CD4-positive, CD25-positive, alpha-beta regulatory T cell (primary cell): Measurements from ENCODE around the gene PIH1D2. TPM values are rescaled to one million over a fixed set of nuclear protein-coding genes. Genes with fewer than 3 reads are reported as not detected.

ENCODE experiments used
- ATAC-seq, 2 donors: fragments of 150-1000 bp; cut with Tn5 transposase; one replicate each; pipeline ENCODE4 v1.10.0; 2021; ENCODE audit warnings: low read depth in 2 of 2, moderate number of reproducible peaks in 2 of 2, moderate library complexity in 1 of 2
- DNase-seq, 3 donors: peaks; one replicate each; pipeline versions ENCODE4 v3.0.0 to v3.0.0-alpha.2; 2012 to 2022; ENCODE audit warnings: mixed read lengths in 1 of 3
- H3K27ac ChIP-seq: one replicate; pipeline ENCODE4 v1.7.0; 2013; ENCODE audit warnings: mild to moderate bottlenecking, low read length; ENCODE audit not compliant: insufficient read depth, poor library complexity, severe bottlenecking
- H3K27me3 ChIP-seq: one replicate; pipeline ENCODE4 v1.7.0; 2013; ENCODE audit warnings: low read length; ENCODE audit not compliant: control insufficient read depth, insufficient read depth
- H3K36me3 ChIP-seq: one replicate; pipeline ENCODE4 v1.7.0; 2013; ENCODE audit warnings: mild to moderate bottlenecking, low read length, moderate library complexity; ENCODE audit not compliant: control insufficient read depth, insufficient read depth
- H3K4me1 ChIP-seq: 2 replicates; pipeline ENCODE4 v1.7.0; 2013; ENCODE audit warnings: mild to moderate bottlenecking, low read length; ENCODE audit not compliant: insufficient read depth, control insufficient read depth, poor library complexity, severe bottlenecking
- H3K4me3 ChIP-seq: one replicate; pipeline ENCODE4 v1.7.0; 2013; ENCODE audit warnings: low read depth, mild to moderate bottlenecking, low read length, moderate library complexity
- H3K9me3 ChIP-seq, 2 experiments: 1 replicate in 1 of 2; 2 replicates in 1 of 2; pipeline ENCODE4 v1.7.0; 2013; ENCODE audit warnings: low read length in 2 of 2, mild to moderate bottlenecking in 1 of 2, moderate library complexity in 1 of 2; ENCODE audit not compliant: control insufficient read depth in 2 of 2
- H3K27ac Mint-ChIP-seq, 3 donors: one replicate each; pipeline ENCODE4 v1.8.0; 2020 to 2022; ENCODE audit warnings: mild to moderate bottlenecking in 3 of 3, mixed read lengths in 3 of 3, moderate library complexity in 2 of 3
- H3K27me3 Mint-ChIP-seq: one replicate; pipeline ENCODE4 v1.8.0; 2022; ENCODE audit warnings: mild to moderate bottlenecking, mixed read lengths
- H3K36me3 Mint-ChIP-seq: one replicate; pipeline ENCODE4 v1.8.0; 2020; ENCODE audit warnings: mixed read lengths
- H3K4me1 Mint-ChIP-seq, 4 donors: one replicate each; pipeline ENCODE4 v1.8.0; 2020 to 2022; ENCODE audit warnings: mixed read lengths in 4 of 4, mild to moderate bottlenecking in 1 of 4
- H3K4me3 Mint-ChIP-seq, 4 donors: one replicate each; pipeline ENCODE4 v1.8.0; 2020 to 2022; ENCODE audit warnings: mild to moderate bottlenecking in 4 of 4, mixed read lengths in 4 of 4, moderate library complexity in 3 of 4
- H3K9me3 Mint-ChIP-seq, 7 donors: one replicate each; pipeline ENCODE4 v1.8.0; 2020 to 2022; ENCODE audit warnings: mixed read lengths in 7 of 7, mild to moderate bottlenecking in 3 of 7, moderate library complexity in 2 of 7
- polyA plus RNA-seq, 4 donors: library from polyadenylated mRNA; unstranded; fragments of 300-500 nt; fragmentation: Illumina TruSeq; gene quantifications; one replicate each; pipeline ENCODE4 v1.2.3, GENCODE V29; 2021
- total RNA-seq: library from RNA; stranded (reverse); gene quantifications from one replicate; pipeline ENCODE4 v1.2.3, GENCODE V29; 2022

The PIH1D2 gene
- total and polyA plus RNA-seq, 5 donors from 2014 or later: 0.47 TPM; not detected in 4

DNA sequence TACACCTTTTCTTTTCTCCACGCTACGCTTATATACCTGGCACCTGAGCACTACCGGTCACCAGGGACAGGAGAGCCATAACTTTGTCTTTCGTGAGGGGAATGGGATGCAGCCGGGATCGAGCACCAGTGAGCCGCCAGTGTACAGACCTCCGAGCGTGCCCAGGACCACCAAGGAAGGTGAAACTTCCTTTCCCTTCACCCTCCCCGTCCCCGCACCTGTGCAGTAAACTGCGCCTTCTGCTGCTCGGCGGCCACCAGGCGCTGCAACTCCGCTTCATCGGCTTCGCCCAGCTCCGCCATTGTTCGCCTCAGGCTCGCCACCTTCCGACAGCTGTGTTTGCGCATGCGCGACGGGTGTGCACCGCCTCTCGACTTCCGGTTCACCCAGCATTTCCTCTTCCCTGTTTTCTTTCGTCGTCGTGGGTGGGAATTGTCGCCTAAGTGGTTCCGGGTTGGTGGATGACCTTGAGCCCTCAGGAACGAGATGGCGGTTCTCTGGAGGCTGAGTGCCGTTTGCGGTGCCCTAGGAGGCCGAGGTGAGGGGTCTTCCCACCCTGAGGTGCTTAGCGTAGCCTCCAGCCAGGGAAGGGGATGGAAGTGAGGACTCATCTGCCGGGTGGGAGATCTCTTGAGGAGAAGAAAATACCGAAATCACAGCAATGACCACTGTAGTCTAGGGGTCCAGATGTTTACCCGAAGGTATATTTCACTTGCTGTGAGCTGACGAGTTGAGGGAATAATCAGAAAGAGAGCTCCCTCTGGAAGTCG lies 12.8 kb upstream of the PIH1D2 start, which contains the start of the genes SDHD and TIMM8B:
Gene SDHD (plus strand): TSS at position 452 of the 770 bp plus-strand sequence. CDS start 35 bp downstream, at position 487.
Gene TIMM8B (minus strand): TSS at position 335 of the 770 bp plus-strand sequence. CDS start 33 bp downstream, at position 302.
- peak; percentile 88 to 90 for ATAC-seq
- Mint-ChIP-seq H3K9me3 (peaks cover 0 to 5% (median 0%) of the 10 kb centered on the region in 7 donors), H3K27me3 (no peaks in the 10 kb centered on the region), H3K4me3 (peak within 1 kb of the TSS; percentile 96 to 99 (median 98)), H3K36me3 (peaks cover 56% of the 10 kb centered on the region), H3K27ac (peak within 1 kb of the TSS; percentile 97 to 99 (median 98)), H3K4me1 (peaks cover 32 to 66% (median 53%) of the 10 kb centered on the region in 4 donors)
- Histone ChIP-seq H3K36me3 (peaks cover 57% of the 10 kb centered on the region), H3K4me3 (peak within 1 kb of the TSS; percentile 99), H3K4me1 (peaks cover 36% of the 10 kb centered on the region), H3K27me3 (no peaks in the 10 kb centered on the region), H3K9me3 (no peaks in the 10 kb centered on the region), H3K27ac (peak within 1 kb of the TSS; percentile 80)
- DNase-seq: peak; percentile 96 to 97 (median 97)

DNA sequence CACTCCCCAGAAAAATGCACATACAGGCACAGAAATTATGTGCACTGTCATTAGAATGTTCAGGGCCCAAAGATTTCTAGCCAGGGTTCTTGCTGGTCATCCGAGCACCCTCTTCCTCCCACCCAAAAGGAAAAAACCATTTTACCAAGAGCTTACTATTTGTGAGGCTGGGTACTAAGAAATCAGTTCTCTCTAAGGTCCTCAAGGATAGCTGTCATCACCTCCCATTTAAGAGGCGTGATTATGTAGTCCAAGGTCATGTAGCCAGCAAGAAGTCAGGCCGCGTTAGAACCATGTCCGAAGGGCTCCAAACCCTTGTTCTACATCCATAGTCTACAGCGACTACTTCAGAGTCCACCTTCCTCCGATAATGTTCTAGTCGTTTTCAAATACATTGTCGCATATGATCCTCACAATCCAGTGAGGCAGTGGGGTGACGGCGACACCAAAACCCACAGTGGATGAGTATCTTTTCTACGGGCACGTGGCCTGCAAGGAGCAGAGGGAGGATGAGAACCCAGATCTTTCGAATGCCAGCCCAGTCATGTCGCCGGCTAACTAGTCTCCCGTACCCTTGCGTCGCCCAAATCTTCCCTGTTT lies 12.1 kb upstream of the PIH1D2 start:
- peaks cover 32 to 61% (median 49%) of the 10 kb centered on the region in 4 donors for H3K4me1 Mint-ChIP-seq

DNA sequence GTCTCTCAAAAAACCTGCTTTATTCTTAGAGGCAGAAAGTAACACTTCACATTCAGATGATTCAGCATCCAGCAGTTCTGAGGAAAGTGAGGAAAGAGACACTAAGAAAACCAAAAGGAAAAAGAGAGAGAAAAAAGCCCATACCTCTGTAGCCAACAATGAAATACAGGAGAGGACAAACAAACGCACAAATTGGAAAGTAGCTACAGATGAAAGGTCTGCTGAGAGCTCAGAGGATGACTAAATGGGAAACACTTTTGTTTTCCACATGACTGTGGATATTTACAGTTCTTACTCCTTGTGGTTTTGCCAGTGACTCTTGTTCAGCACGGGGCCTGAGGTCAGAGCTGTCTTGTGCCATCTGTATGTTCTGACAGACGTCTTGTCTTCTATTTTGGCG lies 8.9 kb upstream of the PIH1D2 start:
- Histone ChIP-seq H3K27me3 (no peaks in the 10 kb centered on the region), H3K4me3 (no peak overlapping the region), H3K27ac (no peak overlapping the region), H3K36me3 (peaks cover 51% of the 10 kb centered on the region), H3K4me1 (peaks cover 22% of the 10 kb centered on the region), H3K9me3 (no peaks in the 10 kb centered on the region)
- Mint-ChIP-seq H3K9me3 (peaks cover 0 to 2% (median 0%) of the 10 kb centered on the region in 7 donors), H3K4me1 (peaks cover 17 to 33% (median 29%) of the 10 kb centered on the region in 4 donors), H3K27me3 (no peaks in the 10 kb centered on the region), H3K36me3 (peaks cover 42% of the 10 kb centered on the region), H3K27ac (peak overlapping the region in 1 of 3 donors; percentile 33), H3K4me3 (peak overlapping the region in 2 of 4 donors; percentile 27 to 72)
- no peak for DNase-seq
- ATAC-seq: no peak

More for the DNA sequence above, 12.1 kb upstream of the PIH1D2 start:
- H3K9me3 ChIP-seq: no peaks in the 10 kb centered on the region
- H3K4me3 ChIP-seq: peak overlapping the region; percentile 99
- H3K4me1 ChIP-seq: peaks cover 36% of the 10 kb centered on the region
- H3K36me3 ChIP-seq: peaks cover 50% of the 10 kb centered on the region
- DNase-seq (peak in 1 of 3 donors; percentile 64), ATAC-seq (peak; percentile 13 to 19)
- Mint-ChIP-seq H3K36me3 (peaks cover 51% of the 10 kb centered on the region), H3K27me3 (no peaks in the 10 kb centered on the region), H3K27ac (peak overlapping the region; percentile 97 to 99 (median 98)), H3K4me3 (peak overlapping the region; percentile 96 to 99 (median 98)), H3K9me3 (peaks cover 0 to 5% (median 0%) of the 10 kb centered on the region in 7 donors)
- peak overlapping the region; percentile 80 for H3K27ac ChIP-seq
- H3K27me3 ChIP-seq: no peaks in the 10 kb centered on the region

GRCh38 chr11:112062923-112063322 lies 10.9 kb downstream of the PIH1D2 start:
- no peaks in the 10 kb centered on the region for H3K9me3 ChIP-seq
- Mint-ChIP-seq H3K9me3 (no peaks in the 10 kb centered on the region), H3K27me3 (peaks cover 4% of the 10 kb centered on the region), H3K36me3 (peaks cover 18% of the 10 kb centered on the region), H3K4me3 (no peak overlapping the region), H3K27ac (peak overlapping the region in 1 of 3 donors; percentile 26), H3K4me1 (peaks cover 0 to 2% (median 0%) of the 10 kb centered on the region in 4 donors)
- ATAC-seq (no peak), DNase-seq (no peak)
- no peak overlapping the region for H3K27ac ChIP-seq
- H3K36me3 ChIP-seq: peaks cover 29% of the 10 kb centered on the region
- H3K27me3 ChIP-seq: no peaks in the 10 kb centered on the region
- H3K4me1 ChIP-seq: no peaks in the 10 kb centered on the region
- H3K4me3 ChIP-seq: no peak overlapping the region

DNA sequence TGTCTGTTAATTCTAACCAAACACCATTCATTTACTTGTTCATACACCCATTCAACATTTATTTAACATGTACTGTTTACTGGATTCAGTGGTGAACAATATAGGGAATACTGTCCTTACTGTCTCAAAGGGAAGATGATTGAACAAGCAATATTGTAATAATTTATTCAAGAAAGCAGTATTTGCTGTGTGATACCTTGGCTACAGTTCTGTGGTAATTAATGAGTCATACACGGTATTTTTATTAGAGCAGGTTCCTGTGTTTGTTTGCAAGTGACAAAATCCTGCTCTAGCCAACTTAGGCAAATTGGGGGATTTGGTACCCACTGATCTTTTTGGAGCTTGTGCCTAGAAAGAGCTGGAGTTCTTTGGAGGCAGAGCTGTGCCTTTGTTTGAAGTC lies 15.7 kb downstream of the PIH1D2 start:
- Mint-ChIP-seq H3K9me3 (no peaks in the 10 kb centered on the region), H3K36me3 (peaks cover 34% of the 10 kb centered on the region), H3K4me1 (peaks cover 4 to 7% (median 5%) of the 10 kb centered on the region in 4 donors), H3K27me3 (no peaks in the 10 kb centered on the region), H3K27ac (no peak overlapping the region), H3K4me3 (no peak overlapping the region)
- DNase-seq (no peak), ATAC-seq (no peak)
- no peak overlapping the region for H3K4me3 ChIP-seq
- H3K36me3 ChIP-seq: peaks cover 35% of the 10 kb centered on the region
- no peaks in the 10 kb centered on the region for H3K4me1 ChIP-seq
- no peaks in the 10 kb centered on the region for H3K9me3 ChIP-seq
- no peak overlapping the region for H3K27ac ChIP-seq
- H3K27me3 ChIP-seq: no peaks in the 10 kb centered on the region

- Histone ChIP-seq H3K27me3 (no peaks in the 10 kb centered on the region), H3K27ac (no peak overlapping the region), H3K36me3 (peaks cover 35% of the 10 kb centered on the region), H3K9me3 (no peaks in the 10 kb centered on the region), H3K4me1 (no peaks in the 10 kb centered on the region), H3K4me3 (no peak overlapping the region)
- Mint-ChIP-seq H3K4me3 (no peak overlapping the region), H3K27ac (peak overlapping the region in 2 of 3 donors; percentile 47 to 69), H3K4me1 (peaks cover 4 to 7% (median 5%) of the 10 kb centered on the region in 4 donors), H3K27me3 (no peaks in the 10 kb centered on the region), H3K36me3 (peaks cover 34% of the 10 kb centered on the region), H3K9me3 (no peaks in the 10 kb centered on the region)
- DNase-seq (peak in 1 of 3 donors; percentile 14), ATAC-seq (no peak)
These were observed 16.6 kb downstream of the PIH1D2 start for GRCh38 chr11:112057170-112057569.

- H3K36me3 Mint-ChIP-seq: peaks cover 55% of the 10 kb centered on the region
These were observed 22.0 kb downstream of the PIH1D2 start for GRCh38 chr11:112051768-112052167.

More at GRCh38 chr11:112051768-112052167, 22.0 kb downstream of the PIH1D2 start:
- no peaks in the 10 kb centered on the region for H3K9me3 Mint-ChIP-seq
- ATAC-seq (no peak), DNase-seq (no peak)
- Histone ChIP-seq H3K4me3 (no peak overlapping the region), H3K27ac (no peak overlapping the region), H3K4me1 (no peaks in the 10 kb centered on the region), H3K36me3 (peaks cover 38% of the 10 kb centered on the region), H3K27me3 (no peaks in the 10 kb centered on the region), H3K9me3 (no peaks in the 10 kb centered on the region)
- peaks cover 10 to 20% (median 16%) of the 10 kb centered on the region in 4 donors for H3K4me1 Mint-ChIP-seq
- no peak overlapping the region for H3K4me3 Mint-ChIP-seq
- no peaks in the 10 kb centered on the region for H3K27me3 Mint-ChIP-seq
- no peak overlapping the region for H3K27ac Mint-ChIP-seq
